Sciatic nerve (tissue), 2 donors: Measurements from ENCODE around the gene BCAS4. TPM values are rescaled to one million over a fixed set of nuclear protein-coding genes. Genes with fewer than 3 reads are reported as not detected.

ENCODE experiments used
- ATAC-seq: fragments of 200-7000 bp; cut with Tn5 transposase; one replicate; pipeline ENCODE4 v1.9.1; 2020; ENCODE audit warnings: mild to moderate bottlenecking, moderate library complexity
- DNase-seq: peaks from one replicate; pipeline ENCODE4 v3.0.0-alpha.2; 2020; ENCODE audit warnings: low spot score
- intact Hi-C: fragments of 100-400 bp; cut with DNase I; formaldehyde crosslinking; loops from one replicate; pipeline ENCODE4 v1.14.2; 2022
- total RNA-seq: library from RNA; stranded (reverse); fragmentation: NEBNext Ultra II Directional; extraction: Animal tissue kit (Norgen Biotek cat#: 25700); gene quantifications from one replicate; pipeline ENCODE4 v1.2.1, GENCODE V29; 2021
- donor health status: DM: no; HTN: no; CAD: no.
- donor health status: DM: no; HTN: no; CAD: no.

Gene BCAS4
- total RNA-seq, 1 donor from 2014 or later, result 4.8 TPM

DNA sequence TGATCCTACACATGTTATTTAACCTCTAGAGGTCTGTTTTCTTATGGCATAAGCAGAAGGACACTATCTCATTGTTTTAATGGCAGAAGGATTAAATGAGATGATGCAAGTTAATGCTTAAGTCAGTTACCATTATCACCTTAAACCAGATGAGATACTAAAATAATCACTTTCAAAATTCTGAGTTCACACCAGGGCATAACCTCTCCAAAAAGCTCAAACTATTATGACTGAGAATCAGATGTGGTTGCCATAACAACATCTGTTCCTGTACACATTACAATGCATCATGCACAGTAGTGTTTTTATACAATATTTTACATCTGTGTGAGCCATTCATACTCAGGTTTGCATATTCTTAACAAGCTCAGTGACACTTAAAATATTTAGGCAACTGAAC, 126.1 kb downstream of the BCAS4 start:
- DNase-seq (no peak), ATAC-seq (no peak)
- intact Hi-C loops, result no loop called here

DNA sequence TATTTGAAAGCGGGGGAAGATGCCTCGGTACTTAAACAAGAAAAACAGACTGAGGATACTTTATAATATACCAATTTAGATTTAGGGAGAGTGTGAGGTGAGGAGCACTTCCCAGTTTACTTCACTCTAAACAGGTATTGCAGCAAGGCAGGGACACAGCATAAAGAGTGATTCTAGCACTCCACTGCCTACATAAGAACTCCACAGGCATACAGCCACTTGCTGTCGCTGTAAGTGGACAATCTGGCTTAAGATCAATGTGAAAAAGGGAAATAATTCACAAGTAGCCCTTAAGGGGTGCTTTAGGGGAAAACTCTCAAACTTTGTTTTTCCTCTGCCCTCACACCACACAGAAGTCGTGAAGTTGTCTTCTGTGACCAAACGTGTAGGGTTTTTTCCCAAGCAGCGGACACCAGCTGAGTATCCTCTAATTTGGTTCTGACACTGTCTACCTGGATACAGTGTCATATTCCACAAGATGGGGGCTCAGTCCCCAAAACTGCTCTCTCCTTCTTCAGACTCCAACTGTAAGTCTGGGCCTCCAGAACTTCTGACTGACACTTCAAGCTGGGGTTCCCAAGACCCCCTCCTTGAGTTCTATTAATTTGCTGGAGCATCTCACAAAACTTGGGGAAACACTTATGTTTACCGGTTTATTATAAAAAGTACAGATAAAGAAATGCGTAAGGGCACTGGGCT, 127.1 kb downstream of the BCAS4 start:
- intact Hi-C loops, result no loop called here
- no peak for DNase-seq
- ATAC-seq, result no peak

DNA sequence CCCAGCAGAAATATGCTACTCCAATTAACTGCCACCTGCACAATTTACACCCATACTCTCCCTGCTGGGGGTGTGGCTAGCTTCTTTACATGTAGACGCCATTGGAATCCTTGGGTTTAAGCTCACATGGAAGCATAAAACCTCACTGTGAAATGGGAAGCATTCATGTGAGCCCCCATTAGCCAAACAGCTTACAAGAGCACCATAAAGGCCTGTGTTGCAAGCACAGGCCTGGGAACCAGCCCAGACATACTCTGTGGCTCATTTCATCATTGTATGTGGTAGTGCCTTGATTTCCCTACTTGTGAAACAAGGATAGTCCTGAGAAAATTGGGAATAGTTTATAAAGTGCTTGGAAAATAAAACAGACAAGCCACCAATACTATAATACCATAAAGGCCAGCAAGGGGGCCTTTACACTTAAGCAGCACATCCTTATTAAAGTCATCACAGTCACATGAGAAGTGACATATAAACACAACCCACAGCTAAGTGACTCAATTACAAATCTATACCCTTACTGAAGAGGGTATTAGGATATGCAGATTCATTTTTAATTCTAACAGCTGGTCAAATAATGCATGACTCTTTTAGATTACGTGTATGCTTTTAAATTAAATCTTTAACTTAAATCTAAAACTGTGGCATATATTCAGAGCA, 129.5 kb downstream of the BCAS4 start:
- ATAC-seq, result no peak
- no peak for DNase-seq
- intact Hi-C loops, result no loop called here

DNA sequence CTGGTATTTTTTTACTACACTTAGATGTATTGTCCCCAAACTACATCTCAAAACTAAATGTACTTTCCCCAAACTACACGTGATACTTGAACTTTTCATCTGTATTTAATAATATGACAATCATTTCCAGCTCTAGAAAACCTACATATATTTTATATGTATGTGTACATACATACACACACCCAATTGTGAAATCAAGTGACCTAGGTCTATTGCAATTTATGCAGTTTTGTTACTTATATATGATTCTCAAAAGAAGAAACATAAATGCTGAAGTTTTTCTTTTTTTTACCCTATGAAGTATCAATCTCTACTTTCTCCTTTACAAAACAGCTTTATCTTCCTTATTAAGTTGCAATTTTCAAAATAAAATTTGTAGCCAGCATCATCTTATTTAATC, 131.7 kb downstream of the BCAS4 start:
- DNase-seq, result no peak
- intact Hi-C loops, result no loop called here

More for the DNA sequence above, 131.7 kb downstream of the BCAS4 start:
- no peak for ATAC-seq

Other genes starting within 250 kb of the BCAS4 start
- gene RIPOR3, start 103.5 kb upstream of the BCAS4 start, total RNA-seq, result 26.3 TPM
- gene PARD6B, start 63.5 kb upstream of the BCAS4 start, total RNA-seq, result 5.7 TPM
- gene ADNP, start 136.4 kb downstream of the BCAS4 start, total RNA-seq, result 57.6 TPM
- gene DPM1, start 163.5 kb downstream of the BCAS4 start, total RNA-seq, result 32.9 TPM
- 3.1 TPM for gene MOCS3, start 163.8 kb downstream of the BCAS4 start, total RNA-seq
- gene KCNG1, start 228.0 kb downstream of the BCAS4 start, total RNA-seq, result 3.5 TPM